KMS-11 (cell line): ENCODE data around the gene RPP40.
"Not testable (repeated sequence)": the region's sequence is repeated elsewhere in the genome, so short reads cannot be mapped to it uniquely, and the experiment has no call there.

Experiments
- H2AFZ ChIP-seq: fragments of 200-600 bp; sonication (generic); 2 replicates; pipeline ENCODE4 v1.6.1; 2016; ENCODE audit warnings: antibody characterized with exemption, mixed run types, low read depth
- H3K27ac ChIP-seq: fragments of 200-600 bp; sonication (generic); 2 replicates; pipeline ENCODE4 v1.6.1; 2016; ENCODE audit warnings: mild to moderate bottlenecking, mixed run types
- H3K27me3 ChIP-seq: fragments of 200-600 bp; sonication (generic); 2 replicates; pipeline ENCODE4 v1.6.1; 2017; ENCODE audit warnings: mild to moderate bottlenecking, low read depth, mixed run types, moderate library complexity; ENCODE audit not compliant: insufficient read depth
- H3K36me3 ChIP-seq: fragments of 200-600 bp; sonication (generic); 2 replicates; pipeline ENCODE4 v1.6.1; 2017; ENCODE audit warnings: mild to moderate bottlenecking, mixed run types; ENCODE audit not compliant: insufficient read depth
- H3K4me1 ChIP-seq: fragments of 200-600 bp; sonication (generic); 2 replicates; pipeline ENCODE4 v1.6.1; 2016; ENCODE audit warnings: mild to moderate bottlenecking, low read depth, mixed run types; ENCODE audit not compliant: poor library complexity, severe bottlenecking
- H3K4me2 ChIP-seq: fragments of 200-600 bp; sonication (generic); 2 replicates; pipeline ENCODE4 v1.7.0; 2016; ENCODE audit warnings: mild to moderate bottlenecking, mixed run types
- H3K4me3 ChIP-seq: fragments of 200-600 bp; sonication (generic); IDR thresholded peaks from 2 replicates; pipeline ENCODE4 v1.6.1; 2017; ENCODE audit warnings: low read depth, low read length, mixed read lengths; ENCODE audit not compliant: insufficient read depth
- H3K79me2 ChIP-seq: fragments of 200-600 bp; sonication (generic); 2 replicates; pipeline ENCODE4 v1.6.1; 2016; ENCODE audit warnings: low read depth, mixed run types; ENCODE audit not compliant: insufficient read depth
- H3K9ac ChIP-seq: fragments of 200-600 bp; sonication (generic); 2 replicates; pipeline ENCODE4 v1.6.1; 2016; ENCODE audit warnings: mild to moderate bottlenecking, mixed run types
- H4K20me1 ChIP-seq: fragments of 200-600 bp; sonication (generic); 2 replicates; pipeline ENCODE4 v1.6.1; 2016; ENCODE audit warnings: mild to moderate bottlenecking, mixed run types; ENCODE audit not compliant: insufficient read depth
- TF ChIP-seq, protein P1 (sequence below): fragments of 200-600 bp; sonication (generic); conservative IDR thresholded peaks from 2 replicates; pipeline ENCODE4 v1.6.1; 2017; ENCODE audit warnings: low read depth, mild to moderate bottlenecking, antibody characterized with exemption, low read length, moderate library complexity, mixed read lengths

RPP40 gene

DNA sequence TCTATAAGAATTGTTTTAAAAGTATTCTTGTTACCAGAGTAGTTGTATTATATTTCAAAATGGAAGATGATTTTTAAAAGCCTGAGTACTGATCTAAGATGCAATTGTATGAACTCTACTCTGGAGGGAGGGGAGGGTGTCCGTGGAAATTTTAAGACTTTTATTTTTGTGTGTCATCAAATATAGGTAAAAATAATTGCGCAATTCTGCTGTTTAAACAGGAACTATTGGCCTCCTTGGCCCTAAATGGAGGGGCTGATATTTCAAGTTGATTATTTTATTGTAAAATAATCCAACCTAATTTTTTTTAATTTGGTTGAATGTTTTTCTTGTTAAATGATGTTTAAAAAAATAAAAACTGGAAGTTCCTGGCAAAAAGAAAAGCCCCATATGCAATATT, 38.1 kb upstream of the RPP40 start:
- no peak overlapping the region for H2AFZ ChIP-seq
- H3K27ac ChIP-seq = no peak overlapping the region
- no peaks in the 10 kb centered on the region for H3K36me3 ChIP-seq
- no peaks in the 10 kb centered on the region for H3K4me1 ChIP-seq
- TF ChIP-seq, protein P1, sequence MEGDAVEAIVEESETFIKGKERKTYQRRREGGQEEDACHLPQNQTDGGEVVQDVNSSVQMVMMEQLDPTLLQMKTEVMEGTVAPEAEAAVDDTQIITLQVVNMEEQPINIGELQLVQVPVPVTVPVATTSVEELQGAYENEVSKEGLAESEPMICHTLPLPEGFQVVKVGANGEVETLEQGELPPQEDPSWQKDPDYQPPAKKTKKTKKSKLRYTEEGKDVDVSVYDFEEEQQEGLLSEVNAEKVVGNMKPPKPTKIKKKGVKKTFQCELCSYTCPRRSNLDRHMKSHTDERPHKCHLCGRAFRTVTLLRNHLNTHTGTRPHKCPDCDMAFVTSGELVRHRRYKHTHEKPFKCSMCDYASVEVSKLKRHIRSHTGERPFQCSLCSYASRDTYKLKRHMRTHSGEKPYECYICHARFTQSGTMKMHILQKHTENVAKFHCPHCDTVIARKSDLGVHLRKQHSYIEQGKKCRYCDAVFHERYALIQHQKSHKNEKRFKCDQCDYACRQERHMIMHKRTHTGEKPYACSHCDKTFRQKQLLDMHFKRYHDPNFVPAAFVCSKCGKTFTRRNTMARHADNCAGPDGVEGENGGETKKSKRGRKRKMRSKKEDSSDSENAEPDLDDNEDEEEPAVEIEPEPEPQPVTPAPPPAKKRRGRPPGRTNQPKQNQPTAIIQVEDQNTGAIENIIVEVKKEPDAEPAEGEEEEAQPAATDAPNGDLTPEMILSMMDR = no peak
- no peaks in the 10 kb centered on the region for H4K20me1 ChIP-seq
- H3K27me3 ChIP-seq = no peaks in the 10 kb centered on the region
- no peak overlapping the region for H3K4me3 ChIP-seq
- H3K9ac ChIP-seq = no peak overlapping the region
- H3K4me2 ChIP-seq = no peak overlapping the region
- H3K79me2 ChIP-seq = no peaks in the 10 kb centered on the region

DNA sequence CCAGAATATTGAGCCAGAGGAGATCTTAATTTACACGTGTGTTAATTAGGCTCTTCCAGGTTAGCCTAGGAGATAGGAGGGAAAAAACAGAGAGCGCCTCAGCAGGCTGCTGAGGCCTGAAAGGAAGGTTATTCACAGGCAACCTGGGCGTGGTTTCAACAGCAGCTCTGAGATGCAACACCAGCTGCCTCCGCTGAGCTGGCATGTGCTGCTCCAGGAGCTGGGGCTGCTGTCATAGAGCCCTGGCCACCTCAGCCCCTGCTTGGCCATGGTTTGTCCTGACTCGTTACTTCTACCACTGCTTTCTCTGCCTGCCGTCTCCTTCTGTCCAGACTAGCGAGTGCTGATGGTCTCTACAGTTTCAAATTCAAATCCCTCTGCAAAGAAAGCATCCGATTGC, 32.4 kb upstream of the RPP40 start:
- Histone ChIP-seq H3K79me2 (no peaks in the 10 kb centered on the region), H3K9ac (no peak overlapping the region), H3K4me2 (no peak overlapping the region), H2AFZ (no peak overlapping the region), H3K4me1 (no peaks in the 10 kb centered on the region), H3K27ac (no peak overlapping the region), H3K4me3 (no peak overlapping the region), H4K20me1 (no peaks in the 10 kb centered on the region), H3K36me3 (no peaks in the 10 kb centered on the region), H3K27me3 (no peaks in the 10 kb centered on the region)
- TF ChIP-seq, protein P1 = no peak

DNA sequence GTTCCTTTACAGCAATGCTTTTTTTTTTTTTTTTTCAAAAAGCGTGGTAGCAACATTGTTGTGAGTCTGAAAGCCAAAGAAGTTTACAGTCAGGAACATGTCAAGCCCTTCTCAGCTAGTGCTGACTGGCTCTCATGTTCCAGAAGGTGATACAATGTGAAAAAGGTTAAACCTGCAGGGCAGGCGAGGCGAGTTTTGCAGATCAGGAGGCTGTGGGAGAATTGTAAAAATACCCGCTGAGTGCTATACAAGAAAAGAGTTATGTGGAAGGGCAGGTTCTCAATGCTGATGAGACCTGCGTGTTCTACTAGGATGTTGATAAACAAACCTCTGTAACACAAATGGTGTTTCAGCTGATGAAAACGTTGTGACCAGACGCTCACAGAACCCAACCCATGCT, 30.9 kb upstream of the RPP40 start:
- no peaks in the 10 kb centered on the region for H3K27me3 ChIP-seq
- no peaks in the 10 kb centered on the region for H3K36me3 ChIP-seq
- H3K9ac ChIP-seq = no peak overlapping the region
- H3K27ac ChIP-seq = no peak overlapping the region
- H3K79me2 ChIP-seq = no peaks in the 10 kb centered on the region
- no peak overlapping the region for H3K4me2 ChIP-seq
- H3K4me3 ChIP-seq = no peak overlapping the region
- H2AFZ ChIP-seq = no peak overlapping the region
- H3K4me1 ChIP-seq = no peaks in the 10 kb centered on the region
- TF ChIP-seq, protein P1 = no peak
- no peaks in the 10 kb centered on the region for H4K20me1 ChIP-seq

DNA sequence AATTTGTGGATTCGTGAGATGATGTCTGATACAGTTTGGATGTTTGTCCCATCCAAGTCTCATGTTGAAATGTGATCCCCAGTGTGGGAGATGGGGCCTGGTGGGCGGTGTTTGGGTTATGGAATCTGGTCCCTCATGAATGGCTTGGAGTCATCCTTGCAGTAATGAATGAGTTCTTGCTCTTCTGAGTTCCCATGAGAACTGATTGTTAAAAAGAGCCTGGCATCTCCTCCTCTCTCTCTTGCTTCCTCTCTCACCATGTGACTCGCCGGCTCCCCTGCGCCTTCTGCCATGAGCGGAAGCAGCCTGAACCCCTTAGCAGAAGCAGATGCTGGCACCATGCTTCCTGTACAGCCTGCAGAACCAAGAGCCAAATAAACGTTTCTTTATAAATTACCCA, 30.5 kb upstream of the RPP40 start:
- H2AFZ ChIP-seq = no peak overlapping the region
- H3K4me2 ChIP-seq = no peak overlapping the region
- TF ChIP-seq, protein P1 = no peak
- no peaks in the 10 kb centered on the region for H3K79me2 ChIP-seq
- no peaks in the 10 kb centered on the region for H3K27me3 ChIP-seq
- H3K36me3 ChIP-seq = no peaks in the 10 kb centered on the region
- H3K9ac ChIP-seq = no peak overlapping the region
- H3K4me3 ChIP-seq = no peak overlapping the region
- H3K4me1 ChIP-seq = no peaks in the 10 kb centered on the region
- no peak overlapping the region for H3K27ac ChIP-seq
- no peaks in the 10 kb centered on the region for H4K20me1 ChIP-seq

DNA sequence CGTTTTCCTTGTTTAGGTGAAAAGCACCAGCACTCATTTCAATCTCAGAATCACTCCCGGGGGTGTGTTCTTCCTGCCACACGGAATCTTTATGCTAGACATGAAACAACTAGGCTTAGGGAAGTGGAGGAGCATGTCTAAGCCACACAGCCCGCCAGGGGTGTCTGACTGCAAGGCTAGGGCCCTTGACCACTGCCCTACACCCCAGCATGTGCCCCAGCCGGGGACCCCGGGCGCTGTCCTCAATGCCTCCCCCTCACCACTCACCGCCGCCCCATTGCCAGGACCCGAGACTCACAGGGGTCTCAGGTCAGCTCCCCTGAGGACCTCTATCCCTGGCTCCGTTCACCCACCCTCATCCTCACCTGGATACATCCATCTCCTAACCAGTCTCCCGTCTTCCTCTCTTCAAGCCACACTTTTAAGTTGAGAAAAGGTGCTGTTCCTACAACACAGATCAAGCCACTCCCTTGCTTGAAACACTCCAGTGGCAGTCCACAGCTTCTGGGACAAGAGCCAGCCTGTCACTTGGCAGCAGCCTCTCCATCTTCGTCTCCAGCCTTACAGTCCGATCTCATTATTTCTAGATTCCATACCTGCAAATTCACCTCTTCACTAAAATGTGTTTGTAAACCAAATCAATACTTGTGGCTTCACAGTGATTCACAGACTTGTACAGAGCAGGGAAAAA, 29.5 kb upstream of the RPP40 start:
- H3K79me2 ChIP-seq, H3K9ac ChIP-seq, H3K27ac ChIP-seq, H3K36me3 ChIP-seq, H3K4me2 ChIP-seq, H3K4me1 ChIP-seq, H4K20me1 ChIP-seq, H3K4me3 ChIP-seq, H3K27me3 ChIP-seq, H2AFZ ChIP-seq: not testable (repeated sequence)

DNA sequence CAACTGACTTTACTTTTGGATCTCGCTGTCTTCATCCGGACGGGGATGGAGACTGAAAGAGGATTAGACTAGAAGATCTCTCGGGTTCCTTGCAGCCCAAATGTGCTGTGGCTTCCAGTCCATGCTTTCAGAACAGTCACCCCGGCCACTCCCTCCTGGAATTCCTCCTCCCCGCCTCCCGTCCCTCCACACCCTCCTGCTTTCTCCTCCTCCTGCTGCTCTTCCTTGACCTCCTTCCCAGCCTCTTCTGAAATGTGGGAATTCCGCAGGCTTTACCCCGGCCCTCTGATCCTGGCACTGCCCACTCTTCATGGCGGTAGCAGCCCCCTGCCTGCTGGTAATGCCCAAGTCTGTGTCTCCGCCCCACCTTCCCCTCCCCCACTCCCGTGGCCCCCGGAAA, 28.9 kb upstream of the RPP40 start:
- not testable (repeated sequence) for H3K36me3 ChIP-seq, H3K79me2 ChIP-seq, H4K20me1 ChIP-seq, H3K9ac ChIP-seq, H3K27ac ChIP-seq, H3K4me2 ChIP-seq, H3K4me3 ChIP-seq, H2AFZ ChIP-seq, H3K27me3 ChIP-seq, H3K4me1 ChIP-seq
